NCI-H2107 (cell line): ENCODE results near the gene TSPYL6.
"Not testable (repeated sequence)": the region's sequence is repeated elsewhere in the genome, so short reads cannot be mapped to it uniquely, and the experiment has no call there.

Experiments used
- DNase-seq: peaks from one replicate; lab custom pipeline; 2025; lab: John Stamatoyannopoulos, UW

Gene TSPYL6

DNA sequence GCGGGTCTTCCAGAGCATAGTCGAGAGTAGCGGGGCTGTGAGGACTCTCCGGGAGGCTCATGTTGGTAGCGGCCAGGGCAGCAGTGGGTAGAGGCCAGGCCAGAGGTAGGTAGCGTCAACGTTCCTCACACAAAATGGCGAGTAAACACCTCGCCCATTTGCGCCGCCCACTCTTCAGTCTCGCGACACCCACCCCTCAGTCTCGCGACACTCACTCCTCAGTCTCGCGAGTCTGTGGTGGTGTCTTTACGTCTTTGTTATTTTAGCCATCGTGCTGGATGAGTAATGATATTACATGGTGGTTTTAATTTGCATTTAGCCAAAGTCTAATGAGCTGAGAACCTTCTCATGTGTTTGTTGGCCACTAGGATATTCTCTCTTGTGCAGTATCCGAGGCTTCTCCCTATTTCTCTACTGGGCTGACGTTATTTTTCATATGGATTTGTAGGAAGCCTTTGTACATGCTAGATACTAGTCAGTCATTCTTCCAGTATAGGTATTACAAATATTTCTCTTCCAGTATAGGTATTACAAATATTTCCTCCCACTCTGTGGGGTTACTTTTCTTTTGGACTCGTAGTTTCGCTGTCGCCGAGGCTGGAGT is at the start of gene TSPYL6:
Gene TSPYL6, minus strand, starts transcription at position 139 of the 604 bp plus-strand sequence. Its CDS starts 78 bp downstream, at position 61.
- DNase-seq, result no peak

DNA sequence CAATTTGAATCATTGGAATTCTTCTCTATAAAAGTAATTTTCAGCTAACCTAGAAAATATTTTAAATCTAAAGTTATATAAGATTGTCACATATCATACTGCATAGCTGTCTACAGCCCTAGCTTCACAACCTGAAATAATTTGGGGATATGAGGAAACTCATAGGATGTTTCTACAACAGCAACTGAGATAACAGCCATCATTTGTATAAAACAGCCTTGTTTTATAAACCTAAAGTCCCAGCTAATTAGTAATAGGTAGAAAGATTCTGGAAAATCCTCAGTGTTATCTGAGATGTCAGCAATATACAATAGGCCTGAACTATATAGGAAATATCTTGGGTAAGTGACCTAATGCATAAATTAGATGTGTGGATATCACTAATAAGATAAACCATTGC is 47.6 kb upstream of the TSPYL6 start:
- DNase-seq, result no peak

DNA sequence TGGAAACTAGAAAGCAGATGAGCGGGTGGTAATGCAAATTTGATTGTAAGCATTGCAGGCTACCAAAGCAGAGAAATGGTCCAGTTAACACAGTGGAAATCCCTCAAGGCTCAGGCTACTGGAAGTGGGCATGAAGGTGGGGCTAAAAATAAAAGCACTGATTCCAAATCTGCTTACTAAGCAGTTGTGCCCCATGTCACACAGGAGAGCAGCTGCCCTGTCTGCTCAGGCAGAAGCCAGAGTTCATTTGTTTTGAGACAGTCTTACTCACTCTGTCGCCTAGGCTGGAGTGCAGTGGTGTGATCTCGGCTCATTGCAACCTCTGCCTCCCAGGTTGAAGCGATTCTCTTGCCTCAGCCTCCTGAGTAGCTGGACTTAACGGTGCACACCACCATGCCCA is 42.5 kb upstream of the TSPYL6 start:
- DNase-seq, result no peak

DNA sequence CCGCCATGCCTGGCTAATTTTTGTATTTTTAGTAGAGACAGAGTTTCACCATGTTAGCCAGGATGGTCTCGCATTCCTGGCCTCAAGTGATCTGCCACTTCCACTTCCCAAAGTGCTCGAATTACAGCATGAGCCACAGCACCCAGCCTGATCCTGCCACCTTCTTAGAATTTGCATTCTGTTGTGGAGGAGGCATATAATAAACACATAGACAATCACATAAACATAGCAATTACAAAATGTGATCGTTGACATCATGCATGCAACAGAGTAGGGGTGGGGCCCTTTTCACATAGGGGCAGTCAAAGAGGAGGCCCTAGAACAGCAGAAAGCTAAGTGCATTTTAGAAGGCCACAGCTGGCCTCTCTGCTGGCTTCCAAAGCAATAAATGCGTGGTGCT is 39.9 kb upstream of the TSPYL6 start:
- DNase-seq, result peak; percentile 23

DNA sequence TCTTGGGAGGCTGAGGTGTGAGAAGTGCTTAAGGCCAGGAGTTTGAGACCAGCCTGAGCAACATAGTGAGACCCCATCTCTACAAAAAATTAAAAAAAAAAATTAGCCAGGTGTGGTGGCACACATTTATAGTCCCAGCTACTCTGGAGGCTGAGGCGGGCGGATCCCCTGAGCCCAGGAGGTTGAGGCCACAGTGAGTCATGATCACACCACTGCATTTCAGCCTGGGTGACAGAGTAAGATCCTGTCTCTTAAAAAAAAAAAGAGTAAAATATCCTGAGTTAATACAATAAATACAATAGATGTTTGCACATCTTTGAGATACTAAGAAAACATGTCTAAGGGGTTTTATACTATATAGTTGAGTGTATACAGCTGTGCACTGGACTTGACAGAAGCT is 38.6 kb upstream of the TSPYL6 start:
- DNase-seq, result not testable (repeated sequence)

DNA sequence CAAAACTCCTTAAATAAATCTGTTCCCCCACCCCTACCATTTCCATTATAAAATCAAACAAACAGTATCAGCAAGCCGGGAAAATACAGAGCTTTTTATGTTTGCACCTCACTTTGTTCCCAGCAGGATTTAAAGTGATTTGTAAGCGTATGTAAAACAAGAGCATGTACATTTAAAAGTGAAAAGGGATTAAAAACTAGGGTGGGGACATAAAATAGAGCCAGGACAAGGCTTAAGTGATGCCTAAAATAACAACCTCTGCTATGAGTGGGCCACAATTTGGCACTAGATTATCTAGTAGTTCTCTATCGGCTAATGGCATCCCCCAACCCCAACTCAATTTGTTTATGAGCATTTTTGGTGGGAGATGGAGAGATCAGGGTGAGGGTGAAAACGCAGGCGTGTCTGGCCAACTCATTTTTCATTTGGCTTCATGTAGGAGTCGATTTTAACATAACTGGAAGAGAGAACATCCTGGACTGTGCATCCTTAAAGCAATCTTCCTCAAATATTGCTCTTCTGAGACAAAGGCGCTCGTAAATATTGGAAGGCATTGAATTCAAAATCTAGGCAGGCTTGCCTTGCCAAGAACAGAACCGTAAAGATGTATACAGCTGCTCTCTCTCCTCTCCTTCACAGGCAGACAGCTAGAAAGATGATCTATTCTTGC is 34.5 kb upstream of the TSPYL6 start:
- no peak for DNase-seq

DNA sequence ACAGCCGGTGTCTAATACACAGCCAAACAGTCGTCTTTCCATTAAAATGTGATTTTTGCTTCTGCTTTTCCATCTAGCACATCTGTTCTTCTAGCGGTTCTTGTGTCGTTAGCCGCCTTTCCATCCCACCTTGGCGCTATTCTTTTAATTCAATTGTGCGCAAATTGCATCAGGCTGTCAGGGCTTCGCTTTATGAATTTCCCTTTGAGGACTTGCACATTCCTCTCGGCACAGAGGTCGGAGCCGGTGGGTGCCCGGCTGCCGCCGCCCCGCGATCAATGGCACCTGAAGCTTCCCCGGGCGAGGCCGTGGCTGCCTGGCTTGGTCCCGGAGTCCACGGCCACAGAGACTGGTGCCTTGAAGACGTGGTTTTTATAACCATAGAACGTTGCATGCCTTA is 33.9 kb upstream of the TSPYL6 start:
- no peak for DNase-seq

DNA sequence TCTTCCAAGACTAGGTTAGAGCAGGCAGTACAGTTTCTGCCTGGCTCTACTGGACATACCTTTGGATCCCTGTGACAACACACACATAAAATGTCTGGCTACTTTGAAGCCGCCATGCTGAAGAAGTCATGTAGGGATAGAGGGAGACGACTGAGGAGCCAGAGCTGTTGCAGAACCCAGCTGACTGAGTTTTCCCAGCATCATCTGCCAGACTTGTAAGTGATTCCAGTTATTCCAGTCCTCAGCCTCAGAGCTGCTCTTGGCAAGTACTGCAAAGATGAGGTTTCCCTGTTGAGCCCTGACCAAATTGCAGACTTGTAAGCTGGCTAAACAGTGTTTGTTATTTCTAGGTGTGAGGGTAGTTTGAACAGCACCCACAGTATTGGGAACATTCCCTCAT is 31.5 kb upstream of the TSPYL6 start:
- DNase-seq, result no peak

DNA sequence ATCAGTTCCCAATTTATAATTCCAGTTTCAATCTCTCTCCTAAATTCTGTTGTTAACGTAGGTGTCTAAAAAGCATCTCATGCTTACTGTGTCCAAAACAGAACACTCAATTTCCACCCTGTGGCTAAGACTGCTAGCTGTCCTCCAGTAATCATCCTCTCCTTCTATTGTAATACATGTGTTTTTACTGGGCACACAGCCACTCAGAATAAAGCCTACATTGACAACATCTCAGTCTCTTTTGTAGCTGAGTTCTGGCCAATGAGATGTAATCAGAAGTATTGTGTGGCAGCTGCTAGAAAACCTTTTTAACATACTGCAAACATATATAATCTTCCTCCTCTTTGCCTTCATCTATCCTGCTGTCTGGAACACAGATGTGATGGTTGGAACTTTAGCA is 29.4 kb upstream of the TSPYL6 start:
- DNase-seq, result no peak

DNA sequence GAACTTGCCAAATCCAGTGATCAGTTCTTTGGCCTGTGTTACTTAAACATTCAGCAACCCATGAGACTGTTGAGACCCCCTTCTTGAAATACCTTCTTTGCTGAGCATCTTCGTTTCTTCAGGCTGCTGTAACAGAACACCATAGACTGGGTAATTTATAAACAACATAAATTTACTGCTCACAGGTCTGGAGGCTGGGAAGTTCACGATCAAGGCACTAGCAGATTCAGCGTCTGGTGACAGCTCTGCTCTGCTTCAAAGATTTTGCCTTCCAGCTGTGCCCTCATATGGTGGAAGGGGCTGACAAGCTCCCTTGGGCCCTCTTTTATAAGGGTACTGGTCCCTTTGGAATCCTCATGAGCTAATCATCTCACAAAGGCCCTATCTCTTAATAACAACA is 28.8 kb upstream of the TSPYL6 start:
- DNase-seq, result no peak

DNA sequence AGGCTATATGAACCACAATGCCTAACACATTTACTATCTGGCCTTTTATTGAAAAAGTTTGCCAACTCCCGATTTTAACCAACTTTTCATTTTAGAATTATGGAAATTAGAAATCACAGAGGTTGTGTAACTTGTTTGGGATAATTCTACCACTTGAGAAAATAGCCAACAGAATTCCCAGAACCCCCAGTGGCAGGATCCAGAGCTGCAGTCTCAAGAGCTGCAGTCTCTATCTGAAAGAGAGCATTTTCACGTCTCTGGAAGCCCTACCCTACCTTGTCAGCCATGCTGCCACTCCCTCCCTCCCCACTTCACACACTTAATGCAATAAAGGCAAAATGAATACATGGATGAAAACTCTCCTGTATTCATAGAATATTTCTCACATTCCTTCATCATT is 23.4 kb upstream of the TSPYL6 start:
- DNase-seq, result no peak

DNA sequence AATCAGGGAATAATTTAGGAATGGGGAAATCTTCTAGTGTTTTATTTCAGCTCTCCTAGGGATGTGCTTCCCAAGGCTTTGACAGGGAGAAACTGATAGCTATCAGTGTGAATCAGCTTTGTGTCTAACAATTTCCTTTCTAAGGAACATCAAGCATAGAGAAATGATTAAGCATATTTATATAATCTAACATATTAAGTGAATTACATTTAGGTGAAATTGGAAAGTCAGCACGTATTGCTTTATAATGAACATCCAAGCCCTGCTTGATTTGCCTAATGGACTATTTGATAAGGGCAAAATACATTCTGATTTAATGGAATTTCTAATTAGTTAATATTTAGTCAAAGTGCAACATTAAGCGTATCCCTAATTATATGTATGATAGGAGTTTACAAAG is 19.5 kb upstream of the TSPYL6 start:
- no peak for DNase-seq

DNA sequence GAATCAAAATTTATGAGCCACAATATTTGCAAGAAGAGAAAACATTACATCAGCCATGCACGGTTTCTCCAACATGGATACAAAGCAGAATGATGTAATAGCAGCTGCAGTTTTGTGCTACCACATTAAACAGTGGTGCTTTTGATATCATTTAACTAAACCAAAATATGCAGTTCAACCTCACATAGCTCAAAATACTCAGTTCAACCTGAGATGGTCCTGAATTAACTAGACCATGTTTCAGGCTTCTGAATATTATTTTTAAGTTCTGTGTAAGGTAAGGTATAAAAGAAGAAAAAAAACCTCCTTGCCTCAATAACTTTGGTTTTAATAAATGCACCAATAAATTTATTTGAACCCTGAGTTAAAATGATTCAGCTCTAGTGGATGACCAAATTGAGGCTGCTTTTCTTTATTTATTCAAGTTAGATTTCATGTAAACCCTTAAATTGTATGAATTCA is 18.8 kb upstream of the TSPYL6 start:
- DNase-seq, result peak; percentile 11

DNA sequence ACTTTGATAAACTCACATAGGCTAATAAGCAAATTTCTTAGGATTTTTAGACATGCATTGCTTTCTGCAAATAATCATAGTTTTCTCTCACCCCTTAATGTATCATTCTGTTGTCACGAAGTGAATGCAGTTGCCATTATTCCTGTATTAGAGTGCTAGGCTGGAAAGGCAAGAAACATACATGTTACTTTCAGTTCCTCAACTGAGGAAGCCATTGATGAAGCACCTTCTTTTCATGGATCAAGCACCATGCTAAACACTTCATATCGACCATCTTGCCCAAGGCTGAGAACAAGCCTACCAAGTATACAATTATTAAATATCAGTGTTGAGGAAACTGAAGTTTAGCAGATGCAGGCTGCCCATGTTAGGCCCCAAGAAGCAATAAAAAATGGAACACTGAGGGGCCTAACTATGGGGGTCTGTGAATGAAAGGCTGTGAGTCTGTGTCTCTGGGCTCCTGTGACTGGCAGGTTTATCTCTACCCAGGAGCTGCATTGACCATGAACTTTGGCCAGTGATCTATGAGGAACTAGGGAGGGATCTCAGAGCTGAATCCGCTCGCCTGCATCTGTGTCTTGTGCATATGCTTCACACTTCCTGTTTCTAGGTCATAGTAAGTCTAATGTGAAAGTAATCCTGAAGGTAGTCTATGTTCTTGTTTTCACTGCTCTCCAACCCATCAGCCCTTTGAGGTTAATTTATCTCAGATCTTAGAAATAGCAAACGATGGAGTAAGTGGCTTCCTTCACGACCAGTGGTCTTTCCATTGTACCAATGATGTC is 16.0 kb upstream of the TSPYL6 start:
- DNase-seq, result no peak

DNA sequence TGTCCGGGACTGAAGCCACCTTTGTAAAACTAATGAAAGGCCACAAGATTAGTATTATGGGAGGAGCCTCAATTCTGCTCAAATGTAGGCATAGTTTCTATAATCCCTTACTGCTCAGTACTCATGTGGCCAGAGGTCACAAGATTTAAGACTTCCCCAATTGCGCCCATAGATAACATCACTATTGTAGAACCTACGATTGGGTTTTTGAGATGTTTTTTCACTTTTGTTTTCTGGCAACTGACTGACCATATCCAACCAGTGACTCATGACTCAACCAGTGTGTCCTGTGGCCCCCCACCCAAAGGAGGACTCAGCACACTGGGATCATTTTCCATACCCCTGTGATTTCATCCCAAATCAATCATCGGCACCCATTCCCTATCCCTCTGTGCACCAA is 15.2 kb upstream of the TSPYL6 start:
- DNase-seq, result no peak

DNA sequence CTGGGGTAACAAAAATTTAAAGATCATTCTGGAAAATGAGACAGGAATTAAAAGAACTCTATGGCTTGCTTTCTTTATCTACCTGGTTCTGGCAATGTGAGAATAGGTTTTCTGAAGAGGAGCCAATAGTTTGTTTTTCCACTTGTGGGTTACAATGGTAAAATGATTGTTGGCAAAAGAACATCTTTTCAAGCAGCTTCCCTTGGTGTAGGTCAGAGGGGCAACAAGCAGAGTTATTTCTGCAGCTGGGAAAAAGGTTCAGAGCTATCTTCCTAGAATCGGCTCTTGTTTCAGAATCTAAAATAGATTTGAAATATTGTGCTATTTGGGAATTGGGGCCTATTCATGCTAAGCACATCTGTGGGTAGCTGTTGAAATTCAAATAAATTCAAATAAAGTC is 11.5 kb upstream of the TSPYL6 start:
- DNase-seq, result no peak

DNA sequence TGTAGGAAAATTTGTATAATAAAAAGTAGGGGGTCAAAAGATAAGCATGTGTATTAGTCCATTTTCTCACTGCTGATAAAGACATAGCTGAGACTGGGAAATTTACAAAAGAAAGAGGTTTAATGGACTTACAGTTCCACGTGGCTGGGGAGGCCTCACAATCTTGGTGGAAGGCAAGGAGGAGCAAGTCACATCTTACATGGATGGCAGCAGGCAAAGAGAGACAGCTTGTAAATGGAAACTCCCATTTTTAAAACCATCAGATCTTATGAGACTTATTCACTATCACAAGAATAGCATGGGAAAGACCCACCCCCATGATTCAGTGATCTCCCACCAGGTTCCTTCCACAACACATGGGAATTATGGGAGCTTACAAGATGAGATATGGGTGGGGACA is 9.1 kb upstream of the TSPYL6 start:
- DNase-seq, result not testable (repeated sequence)

DNA sequence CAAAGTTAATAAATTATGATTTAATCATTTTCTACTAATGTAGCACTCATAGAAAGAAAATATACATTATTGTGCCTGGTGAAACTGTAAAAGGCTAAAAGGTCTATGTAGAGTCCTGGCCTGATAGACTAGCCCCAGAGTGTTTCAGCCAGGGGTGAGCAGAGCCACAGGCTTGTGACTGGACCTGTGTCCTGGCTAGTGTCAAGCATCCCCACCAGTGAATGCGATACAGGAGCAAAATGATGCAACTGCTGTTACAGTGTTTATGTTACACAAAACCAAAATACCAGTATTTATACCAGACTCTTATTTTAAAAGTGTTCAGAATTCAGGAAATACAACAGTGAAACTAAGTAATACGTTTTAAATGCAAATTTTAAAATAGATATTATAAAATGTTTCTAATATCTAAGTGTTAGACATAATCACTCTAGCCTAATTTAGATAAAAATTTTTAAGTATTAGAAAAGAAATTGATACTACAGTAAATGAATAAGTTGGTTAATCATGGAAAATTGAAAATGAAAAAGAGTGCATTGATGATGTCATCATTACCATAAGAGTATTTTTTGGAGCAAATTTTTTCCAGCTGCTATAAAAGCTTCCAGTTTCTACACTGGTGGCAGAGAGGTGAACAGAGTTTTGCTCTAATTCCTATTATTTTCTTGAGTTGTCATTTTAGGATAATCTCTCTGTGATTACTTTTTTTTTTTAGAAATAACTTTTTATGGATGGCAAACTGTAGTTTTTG is 6.2 kb upstream of the TSPYL6 start:
- DNase-seq, result no peak

DNA sequence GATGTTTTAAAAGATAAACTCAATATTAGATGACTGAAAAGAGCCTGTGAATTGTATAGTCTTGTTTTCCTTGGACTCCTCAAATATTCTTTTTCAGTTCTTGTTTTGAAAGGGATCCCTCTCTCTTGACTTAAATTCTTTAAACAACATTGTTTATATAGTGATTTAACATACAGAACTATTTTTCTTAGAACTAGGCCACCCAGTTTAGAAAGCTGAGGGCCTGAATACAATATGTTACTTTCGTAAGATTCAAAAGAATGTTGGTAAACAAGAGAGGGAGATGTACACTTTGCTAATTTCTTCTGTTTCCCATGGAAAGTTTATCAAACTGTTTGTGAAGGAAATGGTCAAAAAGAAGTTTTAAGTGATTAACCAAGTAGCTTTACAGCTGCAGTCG is 5.5 kb upstream of the TSPYL6 start:
- DNase-seq, result no peak

DNA sequence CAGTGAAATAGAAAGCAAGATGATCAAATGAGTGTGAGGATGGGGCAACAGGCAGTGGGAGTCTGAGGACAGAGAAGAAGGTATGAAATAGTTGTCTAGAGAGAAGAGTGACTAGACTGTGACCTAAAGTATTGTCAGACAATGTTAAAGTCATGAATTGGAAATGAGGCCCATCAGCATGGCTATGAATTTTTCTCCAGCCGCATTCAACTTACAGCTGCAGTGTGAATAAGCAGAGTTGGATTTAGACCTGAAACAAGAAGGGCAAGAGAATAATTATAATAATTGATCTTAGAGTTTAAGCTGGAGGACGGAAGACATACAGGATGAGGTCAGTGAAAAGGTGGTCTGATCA is 4.2 kb upstream of the TSPYL6 start:
- no peak for DNase-seq

DNA sequence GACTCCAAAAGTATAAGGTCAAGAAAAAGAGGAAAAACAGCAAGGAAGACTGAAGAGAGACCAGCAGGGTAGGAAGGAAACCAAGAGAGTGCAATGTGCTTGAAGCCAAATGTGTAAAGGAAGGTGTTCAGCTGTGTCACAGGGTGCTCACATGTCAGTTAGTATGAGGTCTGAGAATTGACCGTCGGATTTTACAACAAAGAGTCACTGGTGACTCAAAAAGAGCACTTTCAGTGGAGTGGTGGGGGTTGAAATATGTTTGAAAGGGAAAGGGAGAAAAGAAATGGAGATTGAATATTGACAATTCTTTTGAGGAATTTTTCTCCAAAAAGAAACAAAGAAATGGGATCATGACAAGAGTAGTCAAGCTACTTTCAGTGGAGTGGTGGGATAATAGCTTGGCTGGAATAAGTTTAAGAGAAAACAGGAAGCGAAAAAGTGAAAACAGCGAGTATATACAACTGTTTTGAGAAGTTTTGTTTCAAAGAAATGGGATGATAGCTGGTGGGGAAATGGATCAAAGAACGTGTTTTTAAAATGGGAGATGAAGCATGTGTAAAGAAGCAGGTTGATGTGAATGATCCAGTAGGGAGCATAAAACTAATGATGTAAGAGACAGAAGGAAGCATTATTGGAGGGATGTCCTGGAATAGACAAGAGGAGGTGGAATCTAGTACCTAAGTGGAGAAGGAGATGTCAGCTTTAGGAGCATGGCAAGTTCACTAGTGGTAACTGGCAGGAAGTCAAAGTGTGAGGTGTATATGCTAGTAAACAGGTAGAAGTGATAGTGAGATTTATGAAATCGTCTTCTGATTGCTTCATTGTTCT is 3.6 kb upstream of the TSPYL6 start:
- no peak for DNase-seq

DNA sequence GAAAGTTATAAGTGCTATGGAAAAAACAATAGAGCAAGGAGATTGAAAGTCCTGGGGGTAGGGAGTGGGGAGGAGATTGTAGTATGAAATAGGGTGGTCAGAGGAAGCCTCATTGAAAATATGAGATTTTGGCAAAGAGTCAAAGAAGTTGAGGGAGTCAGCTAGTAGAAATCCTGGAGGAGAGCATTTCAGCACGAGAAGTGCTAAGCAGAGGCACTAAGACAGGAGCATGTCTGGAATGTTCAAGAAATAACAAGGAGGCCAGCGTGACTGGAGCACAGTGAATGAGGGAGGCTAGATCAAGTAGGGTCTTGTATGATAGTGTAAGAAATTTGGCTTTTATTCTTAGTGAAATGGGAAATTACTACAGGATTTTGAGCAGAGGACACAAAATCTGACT is 2.1 kb upstream of the TSPYL6 start:
- no peak for DNase-seq
